Measurements from ENCODE around the gene AQP2.

Gene AQP2

DNA sequence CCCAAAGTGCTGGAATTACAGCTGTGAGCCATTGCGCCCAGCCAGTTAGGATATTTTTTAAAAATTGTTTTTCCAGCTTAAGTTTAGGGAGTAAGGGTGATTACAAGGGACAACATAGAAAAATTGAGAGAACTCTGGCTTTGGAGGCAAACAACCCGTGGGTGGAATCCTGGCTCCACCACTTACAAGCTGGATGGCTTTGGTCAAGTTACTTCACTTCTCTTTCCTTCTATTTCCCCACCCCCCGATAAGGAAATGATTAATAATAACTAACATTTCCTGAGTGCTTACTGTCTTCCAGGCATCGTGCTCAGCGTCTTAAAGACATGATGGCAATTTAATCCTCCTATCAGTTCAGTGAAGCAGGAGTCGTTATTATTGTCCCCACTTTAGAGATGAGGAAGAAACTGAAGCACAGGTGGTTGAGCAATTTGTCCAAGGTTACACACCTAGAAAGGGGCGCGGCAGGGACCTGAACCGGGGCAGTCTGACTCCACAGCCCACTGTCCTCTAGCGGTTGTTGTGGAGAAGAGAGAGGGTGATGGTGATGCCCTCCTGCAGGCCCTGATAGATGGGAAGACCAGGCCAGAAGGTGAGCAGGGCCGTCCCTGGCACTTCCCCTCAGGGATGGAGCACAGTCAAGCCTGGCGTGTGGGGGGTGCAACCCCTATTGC lies 30.2 kb upstream of the AQP2 start:
- DNase-seq (ENCODE audit: low spot score), result peak; percentile 69

DNA sequence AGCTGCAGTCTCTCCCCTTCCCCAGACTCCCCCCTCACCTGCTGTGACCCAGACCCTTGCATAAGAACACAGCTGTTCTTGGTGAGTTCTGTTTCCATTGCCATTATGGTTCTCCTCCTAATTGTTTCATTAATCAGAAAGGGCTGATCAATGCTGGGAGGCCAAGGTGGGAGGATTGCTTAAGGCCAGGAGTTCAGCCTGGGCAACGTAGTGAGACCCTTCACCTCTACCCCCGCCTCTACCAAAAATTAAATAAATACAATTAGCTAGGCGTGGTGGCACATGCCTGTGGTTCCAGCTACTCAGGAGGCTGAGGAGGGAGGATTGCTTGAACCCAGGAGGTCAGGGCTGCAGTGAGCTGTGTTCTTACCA lies 29.6 kb upstream of the AQP2 start:
- no peak for DNase-seq (ENCODE audit: low spot score)

DNA sequence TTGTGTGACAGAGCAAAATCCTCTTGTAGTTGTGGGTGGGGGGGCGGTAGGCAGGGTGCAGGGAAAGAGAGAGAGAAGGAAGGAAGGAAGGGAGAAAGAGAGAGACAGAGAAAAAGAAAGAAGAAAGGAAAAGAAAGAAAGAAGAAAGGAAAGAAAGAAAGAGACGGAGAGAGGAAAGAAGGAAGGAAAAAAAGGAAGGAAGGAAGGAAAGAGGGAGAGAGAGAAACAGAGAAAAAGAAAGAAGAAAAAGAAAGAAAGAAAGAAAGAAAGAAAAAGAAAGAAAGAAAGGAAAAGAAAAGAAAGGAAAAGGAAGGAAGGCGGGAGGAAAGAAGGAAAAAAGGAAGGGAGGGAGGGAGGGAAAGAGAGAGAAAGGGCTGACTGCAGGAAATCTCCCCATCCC lies 29.2 kb upstream of the AQP2 start:
- no peak for DNase-seq (ENCODE audit: low spot score)

DNA sequence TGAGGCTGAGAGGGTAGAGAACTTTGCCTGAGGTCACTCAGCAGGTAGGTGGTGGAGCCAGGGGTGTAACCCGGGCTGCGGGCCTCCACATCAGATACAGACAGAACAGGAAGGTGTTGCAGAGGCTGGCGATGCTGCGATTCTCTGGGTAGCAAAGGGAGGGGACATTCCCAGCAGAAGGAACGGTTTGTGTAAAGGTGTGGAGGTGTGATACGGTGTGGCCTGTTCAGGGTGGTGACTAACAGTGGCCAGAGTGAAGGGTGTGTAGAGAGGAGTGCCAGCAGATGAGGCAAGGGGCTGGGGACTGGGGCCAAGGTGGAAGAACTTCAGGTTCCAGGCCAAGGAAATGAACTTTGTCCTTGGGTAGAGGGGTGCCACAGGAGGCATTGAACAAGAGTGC lies 28.6 kb upstream of the AQP2 start:
- no peak for DNase-seq (ENCODE audit: low spot score)

DNA sequence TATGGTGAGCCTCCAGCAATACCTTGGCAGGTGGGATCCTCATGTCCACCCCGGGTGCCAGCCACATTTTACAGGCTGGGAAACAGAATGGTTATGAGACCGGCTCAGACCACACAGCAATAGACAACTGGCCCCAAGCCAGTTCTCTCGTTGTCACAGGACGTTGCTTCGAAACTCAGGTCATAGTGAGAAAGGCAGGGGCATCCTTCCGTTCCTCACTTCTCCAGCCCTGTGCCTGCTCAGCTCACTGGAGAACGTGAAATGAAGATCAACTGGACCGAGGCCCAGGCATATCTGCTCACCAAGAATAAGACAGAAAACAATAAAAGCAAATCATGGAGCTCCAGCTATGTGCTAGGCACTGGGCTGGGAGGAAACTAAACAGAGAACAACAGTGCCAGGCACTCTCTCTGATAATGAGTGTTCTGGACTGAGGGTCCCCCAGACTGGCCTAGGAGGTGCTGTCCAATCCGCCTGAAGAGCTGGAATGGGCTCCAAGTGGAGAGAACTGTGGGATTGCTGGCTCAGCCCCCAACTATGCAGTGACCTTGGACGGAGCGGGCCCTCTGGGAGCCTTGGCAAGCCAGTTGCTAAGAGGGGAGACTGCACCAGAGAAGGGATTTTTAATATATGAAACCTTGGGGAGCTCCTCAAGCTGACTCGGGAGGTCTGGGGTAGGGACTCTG lies 28.0 kb upstream of the AQP2 start:
- no peak for DNase-seq (ENCODE audit: low spot score)

DNA sequence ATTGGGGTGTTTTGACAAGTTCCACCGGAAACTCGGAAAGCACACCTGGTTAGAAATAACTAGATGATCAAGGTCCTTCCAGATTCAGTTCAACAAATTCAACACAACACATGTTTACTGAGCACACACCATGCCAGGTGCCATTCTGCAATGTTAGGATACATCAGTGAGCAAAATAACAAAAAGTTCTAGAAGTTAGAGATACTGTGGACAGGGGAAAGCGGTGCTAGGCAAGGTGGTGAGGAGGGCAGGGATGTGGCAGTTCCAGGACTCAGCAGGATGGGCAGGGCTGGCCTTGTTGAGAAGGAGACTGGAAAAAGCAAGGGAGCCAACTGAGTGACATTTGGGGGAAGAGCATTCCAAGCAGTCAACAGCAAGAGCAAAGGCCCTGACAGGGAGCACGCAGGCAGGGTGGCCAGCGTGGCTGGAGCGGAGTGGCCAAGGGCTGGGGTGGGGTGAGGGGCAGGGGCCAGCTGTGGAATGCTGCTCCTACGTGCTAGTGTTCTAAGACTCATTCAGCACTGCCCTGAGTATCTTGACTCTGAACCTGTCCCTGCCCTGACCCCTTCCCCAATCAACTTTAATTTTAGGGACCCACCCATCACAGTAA lies 27.4 kb upstream of the AQP2 start:
- no peak for DNase-seq (ENCODE audit: low spot score)

DNA sequence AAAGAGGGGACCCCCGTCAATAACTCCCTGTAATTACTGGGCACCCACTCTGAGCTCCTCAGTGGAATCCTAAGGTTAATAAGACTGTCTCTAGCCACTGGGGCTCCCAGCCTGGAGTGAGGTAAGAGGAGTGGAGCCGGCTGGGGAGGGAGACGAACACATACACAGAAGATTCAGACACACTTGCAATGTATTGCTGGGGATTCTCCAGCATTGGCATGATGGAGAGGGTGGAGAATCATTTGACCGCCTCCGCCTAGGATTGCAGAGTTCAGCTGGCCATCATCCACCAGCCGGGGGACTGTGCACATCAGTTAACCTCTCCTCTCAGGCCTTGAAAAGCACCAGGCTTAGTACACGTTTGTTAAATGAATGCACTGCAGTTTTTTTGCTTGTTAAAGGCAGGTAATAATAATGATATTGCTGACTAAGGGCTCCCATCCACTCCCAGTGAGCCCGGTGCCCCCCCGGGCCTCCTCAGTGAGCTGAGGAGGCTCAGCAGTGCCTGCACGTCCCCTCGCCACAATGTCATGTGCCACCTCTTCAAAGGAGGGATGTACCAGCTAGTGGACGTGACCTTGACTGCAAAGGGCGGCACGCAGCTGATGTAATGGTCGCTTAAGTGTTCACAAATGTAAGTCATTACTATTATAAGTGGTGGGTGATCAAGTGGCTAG lies 26.5 kb upstream of the AQP2 start:
- DNase-seq (ENCODE audit: low spot score), result no peak

DNA sequence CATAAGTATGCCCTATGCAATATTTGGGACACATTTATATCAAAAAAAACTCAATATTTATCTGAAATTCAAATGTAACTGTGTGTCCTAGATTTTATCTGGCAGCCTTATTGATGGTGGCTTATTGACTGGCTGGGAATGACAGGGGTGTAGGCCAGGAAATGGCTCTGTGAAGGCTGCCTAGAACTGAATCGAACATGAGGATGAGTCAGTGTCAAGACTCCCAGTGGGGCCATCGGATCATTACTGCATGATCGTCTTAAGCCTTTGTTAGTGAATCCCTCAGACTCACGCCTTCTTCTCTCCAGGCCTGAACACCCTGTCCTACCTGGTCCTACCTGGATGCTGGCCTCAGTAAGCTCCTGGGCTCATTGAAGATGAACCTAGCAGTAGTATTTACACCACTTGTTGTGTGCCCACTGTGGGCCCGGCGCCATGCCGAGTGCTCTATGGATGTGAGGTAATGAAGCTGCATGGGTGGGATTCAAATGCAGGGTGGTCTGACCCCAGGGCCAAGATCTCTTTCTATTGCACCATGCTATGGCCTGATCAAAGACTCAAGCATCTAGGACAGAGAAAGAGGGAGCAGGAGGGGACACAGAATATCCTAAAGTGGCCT lies 25.8 kb upstream of the AQP2 start:
- DNase-seq (ENCODE audit: low spot score), result no peak

DNA sequence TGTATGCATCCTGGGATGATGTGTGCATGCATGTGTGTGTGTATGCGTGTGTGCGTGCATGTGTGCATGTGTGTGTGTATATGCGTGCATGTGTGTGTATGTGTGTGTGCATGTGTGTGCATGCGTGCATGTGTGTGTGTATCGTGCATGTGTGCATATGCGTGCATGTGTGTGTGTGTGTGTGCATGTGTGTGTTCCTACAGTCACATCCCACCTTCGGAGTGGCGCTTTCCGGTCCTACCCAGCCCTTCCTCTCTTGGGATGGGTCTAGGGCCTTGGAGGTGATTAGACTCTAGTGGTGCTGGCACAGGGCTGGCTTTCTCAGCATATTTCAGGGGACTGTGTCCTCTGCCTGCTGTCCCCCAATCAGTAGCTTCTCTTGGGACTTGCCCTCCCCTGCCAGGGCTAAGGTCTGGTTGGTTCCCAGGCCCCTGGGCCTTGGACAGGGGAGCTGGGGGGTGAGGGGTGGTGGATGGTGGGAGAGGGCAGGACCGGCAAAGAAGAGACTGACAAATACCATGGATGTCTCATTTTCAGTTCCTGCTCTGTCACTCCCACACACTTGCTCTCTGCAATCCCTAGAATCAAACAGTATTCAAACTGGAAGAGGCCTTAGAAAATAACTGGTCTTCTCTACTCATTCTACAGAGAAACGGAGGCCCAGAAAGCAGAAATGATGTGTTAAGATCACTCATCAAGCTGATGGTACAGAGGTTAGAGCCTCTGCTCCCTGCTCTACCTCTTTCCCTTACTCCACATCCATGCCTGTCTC lies 24.9 kb upstream of the AQP2 start:
- DNase-seq (ENCODE audit: low spot score), result no peak

DNA sequence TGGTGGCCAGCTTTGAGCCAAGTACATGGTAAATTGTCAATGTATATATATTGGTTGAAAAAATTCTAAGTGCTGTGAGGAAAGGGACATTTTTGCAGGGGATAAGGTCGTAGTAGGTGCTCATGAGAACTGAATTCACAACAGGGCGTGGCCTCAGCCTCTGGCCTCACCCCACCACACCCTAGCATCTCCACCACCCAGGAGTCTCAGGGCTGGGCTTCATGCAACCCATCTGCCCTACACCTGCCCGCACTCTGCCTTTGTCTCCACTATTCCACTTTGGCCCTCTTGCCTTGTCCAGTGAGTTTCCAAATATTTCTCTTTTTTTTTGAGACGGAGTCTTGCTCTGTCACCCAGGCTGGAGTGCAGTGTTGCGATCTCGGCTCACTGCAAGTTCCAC lies 22.1 kb upstream of the AQP2 start:
- no peak for DNase-seq (ENCODE audit: low spot score)

DNA sequence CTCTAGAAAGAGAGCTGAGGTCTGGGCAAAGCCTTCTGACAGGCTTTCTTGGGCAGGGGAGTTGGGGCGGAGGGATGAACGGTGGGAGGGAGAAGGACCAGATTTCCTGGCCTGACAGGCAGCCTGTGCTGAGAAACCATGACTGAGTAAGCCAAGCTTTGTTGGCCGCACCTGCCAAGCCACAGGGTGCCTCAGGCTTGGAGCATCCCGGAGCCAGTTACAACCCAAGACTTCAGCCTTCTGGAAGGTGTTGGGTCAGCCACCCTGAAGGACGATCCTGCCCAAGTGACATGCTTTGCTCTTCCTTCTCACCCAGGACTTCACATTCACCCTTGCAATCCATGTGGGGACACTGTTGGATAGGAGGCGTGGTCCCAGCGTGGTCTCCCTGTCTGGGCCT lies 21.0 kb upstream of the AQP2 start:
- no peak for DNase-seq (ENCODE audit: low spot score)

DNA sequence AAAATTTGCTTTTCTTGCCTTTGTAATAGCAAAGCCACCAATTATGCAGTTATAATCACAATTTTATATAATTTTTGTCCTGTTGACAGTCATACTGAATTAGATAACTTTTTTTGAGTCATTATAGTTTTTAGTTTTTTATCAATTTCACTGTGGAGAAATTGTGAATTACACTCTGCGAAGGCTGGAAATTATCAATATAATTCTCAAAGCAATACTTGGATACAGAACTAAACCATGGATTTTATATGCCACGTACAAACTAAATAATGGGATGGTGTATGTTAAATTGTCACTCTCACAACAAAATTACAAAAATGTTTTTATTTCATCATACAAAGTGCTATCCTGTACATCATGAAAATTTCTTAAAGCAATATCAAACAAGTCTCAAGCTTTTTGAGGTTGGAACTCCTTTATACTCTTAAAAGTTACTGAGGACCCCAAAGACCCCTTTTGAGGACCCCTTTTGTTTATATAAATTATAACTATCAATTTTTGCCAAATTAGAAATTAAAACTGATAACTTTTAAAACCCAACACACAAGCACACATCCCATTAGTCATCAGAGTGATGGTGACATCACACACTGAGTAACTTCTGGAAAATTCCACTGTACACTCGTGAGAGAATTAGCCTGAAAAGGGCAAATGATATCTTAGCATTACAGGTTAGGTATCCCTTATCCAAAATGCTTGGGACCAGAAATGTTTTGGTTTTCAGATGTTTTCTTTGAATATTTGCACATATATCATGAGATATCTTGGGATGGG lies 19.8 kb upstream of the AQP2 start:
- peak; percentile 37 for DNase-seq (ENCODE audit: low spot score)

DNA sequence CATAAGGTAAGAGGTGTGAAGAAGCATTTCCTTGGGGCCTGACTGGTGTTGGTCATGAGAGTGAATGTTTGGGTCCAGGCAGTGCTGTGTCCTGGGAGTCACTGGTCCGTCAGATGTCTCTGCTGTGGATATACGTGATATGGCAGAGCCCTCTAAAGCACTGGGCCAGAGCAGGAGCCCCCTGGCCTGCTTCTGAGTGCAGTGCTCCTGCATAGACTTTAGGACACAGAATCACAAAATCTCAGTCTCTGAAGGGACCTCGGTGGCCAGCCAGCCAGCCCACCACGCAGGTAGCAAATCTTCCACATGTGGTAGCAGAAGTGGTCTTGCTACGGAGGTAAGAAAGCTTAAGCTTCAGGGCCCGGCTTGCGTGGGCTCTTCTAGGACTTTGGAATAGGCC lies 18.5 kb upstream of the AQP2 start:
- DNase-seq (ENCODE audit: low spot score), result no peak

DNA sequence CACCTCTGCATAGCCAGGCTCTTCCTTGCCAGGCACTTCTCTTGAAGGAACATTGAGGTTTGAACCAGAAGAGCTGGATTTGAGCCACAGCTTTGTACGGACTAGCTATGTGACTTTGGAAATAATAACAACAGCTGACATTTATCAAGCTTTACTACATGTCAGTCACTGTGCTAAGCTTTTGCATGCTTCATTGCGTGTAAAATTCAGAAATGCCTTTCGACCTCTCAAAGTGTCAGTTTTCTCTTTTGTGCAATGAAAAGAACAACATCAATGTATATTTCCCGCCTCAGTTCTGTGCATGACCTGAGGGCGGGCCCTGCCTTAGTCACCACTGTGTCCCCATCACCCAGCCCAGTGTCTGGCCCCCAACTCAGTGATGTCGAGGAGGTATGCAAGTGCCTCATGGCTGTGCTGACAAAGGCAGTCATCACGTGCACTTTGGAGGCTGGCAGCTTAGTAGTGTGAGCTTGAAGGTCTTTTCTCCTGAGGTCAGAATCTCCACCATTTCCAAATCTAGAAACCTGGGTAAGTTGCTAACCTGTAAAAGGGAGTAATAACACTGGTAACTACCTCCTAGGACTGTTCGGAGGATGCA lies 17.9 kb upstream of the AQP2 start:
- no peak for DNase-seq (ENCODE audit: low spot score)

DNA sequence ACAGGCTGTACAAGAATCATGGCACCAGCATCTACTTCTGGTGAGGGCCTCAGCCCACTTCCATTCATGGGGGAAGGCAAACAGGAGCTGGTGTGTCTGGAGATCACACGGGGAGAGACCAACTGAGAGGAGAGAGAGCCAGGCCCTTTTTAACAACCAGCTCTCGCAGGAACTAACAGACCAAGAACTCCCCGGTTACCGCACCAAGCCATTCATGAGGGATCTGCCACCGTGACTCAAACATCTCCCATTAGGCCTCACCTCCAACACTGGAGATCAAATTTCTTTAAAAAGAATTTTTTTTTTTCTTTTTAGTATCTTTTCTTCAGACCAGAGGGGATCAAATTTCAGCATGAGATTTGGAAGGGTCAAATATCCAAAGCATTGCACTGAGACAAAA lies 16.7 kb upstream of the AQP2 start:
- DNase-seq (ENCODE audit: low spot score), result no peak

DNA sequence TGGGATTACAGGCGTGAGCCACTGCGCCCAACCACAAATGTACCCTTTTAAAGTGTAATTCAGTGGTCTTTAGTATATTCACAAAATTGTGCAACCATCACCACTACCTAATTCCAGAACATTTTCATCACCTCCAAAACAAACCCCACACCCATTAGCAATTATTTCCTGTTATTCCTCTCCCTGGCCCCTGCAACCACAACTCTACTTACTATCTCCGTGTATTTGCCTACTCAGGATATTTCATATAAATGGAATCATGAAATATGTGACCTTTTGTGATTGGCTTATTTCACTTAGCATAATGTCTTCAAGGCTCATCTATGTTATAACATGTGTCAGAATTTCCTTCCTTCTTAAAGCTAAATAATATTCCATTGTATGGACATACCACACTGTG lies 16.0 kb upstream of the AQP2 start:
- DNase-seq (ENCODE audit: low spot score), result no peak

DNA sequence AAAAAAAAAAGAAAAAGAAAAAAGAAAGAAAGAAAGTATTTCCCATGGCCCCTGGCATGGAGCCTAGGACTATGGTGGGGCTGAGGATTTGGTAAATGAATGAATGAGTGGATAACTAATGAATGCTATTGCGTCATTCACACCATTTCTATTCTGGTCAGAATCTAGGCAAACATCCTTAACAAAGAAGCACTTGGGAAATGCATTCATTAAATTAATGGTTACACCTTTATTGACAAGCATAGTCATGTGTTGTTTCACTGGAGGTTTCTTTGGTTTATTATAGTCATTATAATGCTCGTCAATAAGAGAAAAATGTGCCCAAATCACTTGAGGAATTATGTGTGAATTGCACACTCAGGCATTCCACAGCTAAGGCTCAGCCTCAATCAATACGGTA lies 13.6 kb upstream of the AQP2 start:
- DNase-seq (ENCODE audit: low spot score), result no peak

DNA sequence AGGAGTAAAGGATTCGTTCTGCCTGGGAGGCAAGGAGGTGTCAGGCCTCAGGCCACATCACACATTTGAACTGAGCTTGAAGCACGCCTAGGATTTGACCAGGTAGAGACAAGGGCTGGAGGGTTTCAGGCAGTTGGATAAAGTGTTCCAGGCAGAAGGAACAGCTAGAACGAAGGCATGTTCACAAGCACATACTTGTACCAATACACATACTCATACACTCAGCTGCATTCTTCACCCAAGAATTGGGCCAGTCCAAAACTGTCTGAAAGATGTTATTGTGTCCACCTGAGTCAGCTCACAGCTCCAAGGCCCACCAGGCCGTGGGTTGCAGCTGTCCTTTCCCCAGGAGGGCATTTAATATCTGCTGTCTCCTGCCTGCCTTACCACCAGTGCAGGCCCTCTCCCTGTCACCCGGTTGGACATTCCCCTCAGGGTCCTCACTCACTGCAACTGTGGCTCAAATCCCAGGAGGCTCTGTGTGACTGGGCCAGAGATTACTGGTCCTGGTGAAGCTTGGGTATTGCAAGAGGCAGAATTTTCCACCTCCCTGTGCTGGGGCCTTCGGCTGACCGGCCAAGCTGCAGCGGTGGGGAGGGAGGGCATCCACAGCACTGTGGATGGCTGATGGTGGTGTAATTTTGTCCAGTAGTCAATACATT lies 12.8 kb upstream of the AQP2 start:
- no peak for DNase-seq (ENCODE audit: low spot score)

DNA sequence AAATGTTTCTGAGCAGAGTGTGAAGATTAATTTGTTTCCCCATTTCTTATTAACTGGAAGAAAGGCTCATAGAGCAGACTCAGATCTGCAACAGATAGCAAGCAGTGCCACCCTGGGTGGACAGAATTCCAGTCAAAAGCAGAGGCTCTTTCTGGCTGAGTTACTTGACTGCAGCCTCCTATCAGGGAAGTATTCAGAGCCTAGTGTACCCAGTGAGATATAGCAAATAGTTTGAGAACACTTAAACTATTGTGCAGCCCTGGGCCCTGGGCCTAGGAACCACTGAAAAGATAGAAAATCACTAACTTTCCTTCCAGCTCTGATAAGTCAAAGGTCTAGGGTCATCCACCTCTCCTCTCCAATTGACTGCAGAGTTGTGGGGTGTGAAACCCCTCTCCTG lies 11.2 kb upstream of the AQP2 start:
- no peak for DNase-seq (ENCODE audit: low spot score)

DNA sequence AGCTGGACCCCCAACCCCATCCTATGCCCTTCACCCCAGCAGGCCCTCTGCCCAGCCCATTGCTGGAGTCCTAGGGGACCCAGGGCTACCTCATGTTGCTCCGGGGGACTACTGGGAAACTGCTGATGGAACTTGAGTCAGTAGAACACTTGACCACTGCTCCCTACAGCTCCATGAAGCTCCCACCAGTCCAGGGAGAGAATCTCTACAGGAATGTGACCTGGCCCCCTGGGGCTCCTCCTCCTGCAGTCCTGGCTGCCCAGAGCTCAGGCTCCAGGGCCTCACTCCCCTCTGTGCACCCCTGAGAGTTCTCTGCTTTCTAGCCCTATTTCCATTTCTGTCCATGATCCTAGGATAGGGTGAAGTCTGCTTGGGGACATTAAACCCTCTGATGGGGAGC lies 10.8 kb upstream of the AQP2 start:
- no peak for DNase-seq (ENCODE audit: low spot score)
